ENCODE results near the gene ATG4B. TPM values are rescaled to one million over a fixed set of nuclear protein-coding genes. Genes with fewer than 3 reads are reported as not detected.

The ATG4B gene
- total RNA-seq (2021) (113 to 133 TPM (median 127 TPM) in 3 replicates), Bru-seq, nascent RNA (percentile 72 among the genes with signal in this experiment)
- long read RNA-seq, experiment 1, transcript ATG4B-209 (7 exons, 807 nt), result minor isoform, 8 of 417 reads
- long read RNA-seq, experiment 1, transcript ATG4B-220 (13 exons, 2,414 nt), result minor isoform, 6 of 417 reads
- long read RNA-seq, experiment 1, transcript ATG4B-205 (13 exons, 2,878 nt), result major isoform, 163 of 417 reads
- long read RNA-seq, experiment 1, transcript ATG4B-206 (13 exons, 3,294 nt), result minor isoform, 15 of 417 reads
- long read RNA-seq, experiment 1, partial matches to known transcripts, result 77 of 417 reads
- long read RNA-seq, experiment 1, other reads (novel, unspliced or antisense), result 128 of 417 reads
- long read RNA-seq, experiment 2, transcript ATG4B-205 (13 exons, 2,878 nt), result major isoform, 13 of 90 reads
- long read RNA-seq, experiment 2, partial matches to known transcripts, result 29 of 90 reads
- long read RNA-seq, experiment 2, other reads (novel, unspliced or antisense), result 40 of 90 reads
- long read RNA-seq, experiment 3, transcript ATG4B-216 (5 exons, 762 nt), result minor isoform, 6 of 110 reads
- long read RNA-seq, experiment 3, transcript ATG4B-205 (13 exons, 2,878 nt), result major isoform, 41 of 110 reads
- long read RNA-seq, experiment 3, partial matches to known transcripts, result 35 of 110 reads
- long read RNA-seq, experiment 3, other reads (novel, unspliced or antisense), result 20 of 110 reads

GRCh38 chr2:241637018-241637794 lies at the start of gene ATG4B, which contains the start of gene THAP4:
Gene ATG4B (plus strand): TSS chr2:241637693. CDS start chr2:241637715, 22 bp downstream.
Gene THAP4 (minus strand): TSS chr2:241637158. CDS start chr2:241637017, 141 bp downstream.
- ATAC-seq (peak; percentile 68), DNase-seq (ENCODE audit: low spot score) (peak; percentile 80)
- Mint-ChIP-seq H3K4me1 (peaks cover 32% of the 10 kb centered on the region), H3K4me3 (peak within 1 kb of the TSS; percentile 86), H3K27me3 (ENCODE audit: low read depth) (no peaks in the 10 kb centered on the region), H3K36me3 (peaks cover 33% of the 10 kb centered on the region), H3K9me3 (peaks cover 11% of the 10 kb centered on the region), H3K27ac (peak within 1 kb of the TSS; percentile 86)
- POLR2A ChIA-PET, result no interaction called here
- CTCF ChIA-PET, result interaction anchor here (0.6 to 1.8 kb wide), 2 partner anchors 22 to 27 kb away, joined by 3 to 5 read pairs; no protein-coding TSS in a partner anchor
- peak; percentile 79 for TF ChIP-seq FOXP1 (CRISPR knock-in tag; IDR thresholded peaks at IDR 0.05; ENCODE audit: borderline replicate concordance)
- no peak for TF ChIP-seq OVOL2 (CRISPR knock-in tag; IDR thresholded peaks at IDR 0.05; ENCODE audit: borderline replicate concordance)
- TF ChIP-seq FOXP4 (CRISPR knock-in tag; IDR thresholded peaks at IDR 0.05), result peak; percentile 20; the same call in 1 of the 2 replicates
- 0 out of 2 replicates have a peak, but pooled peaks have one; percentile 33 for TF ChIP-seq ETV6 (CRISPR knock-in tag; IDR thresholded peaks at IDR 0.05)
- peak; percentile 74 for TF ChIP-seq GABPB1 (CRISPR knock-in tag; IDR thresholded peaks at IDR 0.05)
- TF ChIP-seq NFYB (CRISPR knock-in tag; conservative IDR thresholded peaks at IDR 0.05; ENCODE audit: low read depth), result peak; percentile 51; the same call in 1 of the 2 replicates
- TF ChIP-seq E2F1 (CRISPR knock-in tag; IDR thresholded peaks at IDR 0.05), result no peak
- peak; percentile 86 for TF ChIP-seq MYBL2 (CRISPR knock-in tag; IDR thresholded peaks at IDR 0.05)
- TF ChIP-seq SP1 (CRISPR knock-in tag; conservative IDR thresholded peaks at IDR 0.05), result peak; percentile 73
- peak; percentile 71; the same call in 1 of the 2 replicates for TF ChIP-seq HMGXB4 (CRISPR knock-in tag; IDR thresholded peaks at IDR 0.05)
- 0 out of 2 replicates have a peak, but pooled peaks have one; percentile 21 for TF ChIP-seq ZNF317 (CRISPR knock-in tag; IDR thresholded peaks at IDR 0.05; ENCODE audit: borderline replicate concordance, low read depth)
- 0 out of 2 replicates have a peak, but pooled peaks have one; percentile 48 for TF ChIP-seq MAX (CRISPR knock-in tag; IDR thresholded peaks at IDR 0.05)
- TF ChIP-seq FOXK1 (CRISPR knock-in tag; IDR thresholded peaks at IDR 0.05), result peak; percentile 90
- TF ChIP-seq STAT6 (CRISPR knock-in tag; conservative IDR thresholded peaks at IDR 0.05; ENCODE audit: low read depth), result no peak
- TF ChIP-seq ZNF512 (CRISPR knock-in tag; IDR thresholded peaks at IDR 0.05; ENCODE audit: borderline replicate concordance), result no peak
- TF ChIP-seq TP53 (CRISPR knock-in tag; IDR thresholded peaks at IDR 0.05), result 0 out of 2 replicates have a peak, but pooled peaks have one; percentile 10
- TF ChIP-seq ARID4B (CRISPR knock-in tag; IDR thresholded peaks at IDR 0.05; ENCODE audit: borderline replicate concordance), result 0 out of 2 replicates have a peak, but pooled peaks have one; percentile 59
